Uterus (tissue), 4 donors: ENCODE results near the gene LRRC55. TPM values are rescaled to one million over a fixed set of nuclear protein-coding genes. Genes with fewer than 3 reads are reported as not detected.

Experiments used
- DNase-seq, 2 donors: peaks; one replicate each; pipeline ENCODE4 v3.0.0-alpha.2; 2019 to 2020
- H3K27ac ChIP-seq, 2 donors: fragments of 200-600 bp; sonication (generic); 1 replicate in 1 of 2; 2 replicates in 1 of 2; pipeline ENCODE4 v1.5.1; 2016 to 2018
- H3K27me3 ChIP-seq, 2 donors: fragments of 200-600 bp; sonication (generic); one replicate each; pipeline ENCODE4 v1.5.1; 2018 to 2019; ENCODE audit warnings: control low read depth in 1 of 2
- H3K36me3 ChIP-seq, 2 donors: fragments of 200-600 bp; sonication (generic); one replicate each; pipeline ENCODE4 v1.5.1; 2019; ENCODE audit warnings: control low read depth in 1 of 2
- H3K4me1 ChIP-seq, 2 donors: fragments of 200-600 bp; sonication (generic); one replicate each; pipeline ENCODE4 v1.5.1; 2018 to 2019; ENCODE audit warnings: control low read depth in 1 of 2
- H3K4me3 ChIP-seq, 2 donors: fragments of 200-600 bp; sonication (generic); 1 replicate in 1 of 2; 2 replicates in 1 of 2; pipeline ENCODE4 v1.5.1; 2018 to 2019; ENCODE audit warnings: mild to moderate bottlenecking in 1 of 2
- H3K9me3 ChIP-seq, 2 donors: fragments of 200-600 bp; sonication (generic); one replicate each; pipeline ENCODE4 v1.5.1; 2019; ENCODE audit warnings: control low read depth in 1 of 2
- POLR2A ChIP-seq, 2 donors: fragments of 450-650 bp; IDR thresholded peaks; one replicate each; pipeline ENCODE4 v1.6.1; 2016; ENCODE audit warnings: antibody characterized with exemption in 2 of 2, mild to moderate bottlenecking in 1 of 2, moderate library complexity in 1 of 2
- intact Hi-C: fragments of 100-400 bp; cut with DNase I; formaldehyde crosslinking; loops from one replicate; pipeline ENCODE4 v1.15.1; 2023; ENCODE audit warnings: low total_unique reads
- total RNA-seq, 4 donors: library from RNA; depleted of rRNA in 3 of 4; stranded (reverse); fragments of >200 nt in 3 of 4; gene quantifications; one replicate each; pipeline versions ENCODE4 v1.1.0 to v1.2.4, GENCODE V29; 2014 to 2023
- TF ChIP-seq, protein P1 (sequence below), 4 experiments: fragments of 200-600 bp in 2 of 4; fragments of 450-650 bp in 2 of 4; sonication (generic) in 2 of 4; IDR thresholded peaks; one replicate each; pipeline ENCODE4 v1.5.1; 2016 to 2019; ENCODE audit warnings: antibody characterized with exemption in 4 of 4, mild to moderate bottlenecking in 2 of 4, moderate library complexity in 1 of 4
- donor health status: DM: yes; HTN: yes; CAD: no.

The LRRC55 gene
- total RNA-seq, 4 donors from 2014 or later, result 0.26 to 2.1 TPM; not detected in 2

DNA sequence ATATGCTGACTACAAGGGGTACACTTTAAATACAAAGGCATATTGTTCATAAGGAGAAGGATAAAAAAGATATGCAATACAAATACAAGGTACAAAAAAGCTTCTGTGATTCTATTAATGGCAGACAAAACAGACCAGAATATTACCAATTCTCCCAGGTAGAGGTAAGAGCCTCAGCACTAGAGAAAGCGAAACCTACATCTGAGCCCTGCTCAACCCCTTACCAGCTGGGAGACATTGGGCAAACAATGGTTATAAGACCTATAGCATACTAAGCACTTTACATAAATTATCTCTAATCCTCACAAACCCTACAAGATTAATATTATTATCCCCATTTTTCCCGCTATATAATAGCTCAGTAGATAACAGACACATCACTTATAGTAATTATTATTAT lies 41.2 kb upstream of the LRRC55 start:
- no peak overlapping the region for H3K27ac ChIP-seq
- no peaks in the 10 kb centered on the region for H3K4me1 ChIP-seq
- no peaks in the 10 kb centered on the region for H3K9me3 ChIP-seq
- no peaks in the 10 kb centered on the region for H3K36me3 ChIP-seq
- H3K27me3 ChIP-seq, result no peaks in the 10 kb centered on the region
- intact Hi-C loops, result no loop called here
- no peak for TF ChIP-seq POLR2A (IDR thresholded peaks at IDR 0.05)
- TF ChIP-seq, protein P1, sequence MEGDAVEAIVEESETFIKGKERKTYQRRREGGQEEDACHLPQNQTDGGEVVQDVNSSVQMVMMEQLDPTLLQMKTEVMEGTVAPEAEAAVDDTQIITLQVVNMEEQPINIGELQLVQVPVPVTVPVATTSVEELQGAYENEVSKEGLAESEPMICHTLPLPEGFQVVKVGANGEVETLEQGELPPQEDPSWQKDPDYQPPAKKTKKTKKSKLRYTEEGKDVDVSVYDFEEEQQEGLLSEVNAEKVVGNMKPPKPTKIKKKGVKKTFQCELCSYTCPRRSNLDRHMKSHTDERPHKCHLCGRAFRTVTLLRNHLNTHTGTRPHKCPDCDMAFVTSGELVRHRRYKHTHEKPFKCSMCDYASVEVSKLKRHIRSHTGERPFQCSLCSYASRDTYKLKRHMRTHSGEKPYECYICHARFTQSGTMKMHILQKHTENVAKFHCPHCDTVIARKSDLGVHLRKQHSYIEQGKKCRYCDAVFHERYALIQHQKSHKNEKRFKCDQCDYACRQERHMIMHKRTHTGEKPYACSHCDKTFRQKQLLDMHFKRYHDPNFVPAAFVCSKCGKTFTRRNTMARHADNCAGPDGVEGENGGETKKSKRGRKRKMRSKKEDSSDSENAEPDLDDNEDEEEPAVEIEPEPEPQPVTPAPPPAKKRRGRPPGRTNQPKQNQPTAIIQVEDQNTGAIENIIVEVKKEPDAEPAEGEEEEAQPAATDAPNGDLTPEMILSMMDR (IDR thresholded peaks at IDR 0.05), result no peak
- no peak for DNase-seq
- no peak overlapping the region for H3K4me3 ChIP-seq

DNA sequence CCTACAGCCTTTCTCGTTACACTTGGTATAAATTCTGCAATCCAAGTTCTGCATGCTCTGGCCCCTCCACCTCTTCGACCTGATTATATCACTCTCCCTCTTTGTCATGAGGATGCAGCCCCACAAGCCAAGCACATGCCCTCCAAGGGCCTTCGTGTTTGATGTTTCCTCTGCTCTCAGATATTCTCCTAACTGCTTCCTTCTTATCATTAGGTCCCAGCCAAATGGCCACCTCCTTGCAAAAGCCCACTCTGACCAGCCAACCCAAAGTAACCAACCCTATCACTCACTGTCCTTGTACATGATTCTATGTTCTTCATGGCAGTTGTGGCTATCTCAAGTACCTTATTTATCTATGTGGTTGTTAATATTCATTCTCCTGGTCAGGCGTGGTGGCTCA lies 38.3 kb upstream of the LRRC55 start:
- H3K27ac ChIP-seq, result no peak overlapping the region
- DNase-seq, result no peak
- intact Hi-C loops, result no loop called here
- no peak for TF ChIP-seq POLR2A (IDR thresholded peaks at IDR 0.05)
- TF ChIP-seq, protein P1 (IDR thresholded peaks at IDR 0.05), result no peak
- no peak overlapping the region for H3K4me3 ChIP-seq
- H3K27me3 ChIP-seq, result no peaks in the 10 kb centered on the region
- H3K4me1 ChIP-seq, result no peaks in the 10 kb centered on the region
- H3K9me3 ChIP-seq, result no peaks in the 10 kb centered on the region
- H3K36me3 ChIP-seq, result no peaks in the 10 kb centered on the region

DNA sequence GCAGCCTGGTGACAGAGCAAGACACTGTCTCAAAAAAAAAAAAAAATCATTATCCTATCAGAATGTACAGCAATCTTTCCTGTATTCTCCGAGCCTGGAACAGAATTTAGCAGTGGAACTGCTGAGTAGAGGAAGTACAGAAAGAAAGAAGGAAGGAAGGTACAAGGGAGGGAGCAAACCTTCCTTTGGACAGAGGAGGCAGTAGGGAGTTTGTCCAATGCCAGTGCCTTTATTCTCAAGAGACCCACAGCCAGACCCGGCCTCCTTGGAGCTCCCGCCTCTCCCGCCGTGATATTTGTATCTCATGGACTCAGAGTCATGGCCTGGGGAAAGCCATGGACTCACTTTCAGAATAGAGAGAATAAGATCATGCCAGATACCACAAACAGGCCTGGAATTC lies 37.7 kb upstream of the LRRC55 start:
- DNase-seq, result no peak

DNA sequence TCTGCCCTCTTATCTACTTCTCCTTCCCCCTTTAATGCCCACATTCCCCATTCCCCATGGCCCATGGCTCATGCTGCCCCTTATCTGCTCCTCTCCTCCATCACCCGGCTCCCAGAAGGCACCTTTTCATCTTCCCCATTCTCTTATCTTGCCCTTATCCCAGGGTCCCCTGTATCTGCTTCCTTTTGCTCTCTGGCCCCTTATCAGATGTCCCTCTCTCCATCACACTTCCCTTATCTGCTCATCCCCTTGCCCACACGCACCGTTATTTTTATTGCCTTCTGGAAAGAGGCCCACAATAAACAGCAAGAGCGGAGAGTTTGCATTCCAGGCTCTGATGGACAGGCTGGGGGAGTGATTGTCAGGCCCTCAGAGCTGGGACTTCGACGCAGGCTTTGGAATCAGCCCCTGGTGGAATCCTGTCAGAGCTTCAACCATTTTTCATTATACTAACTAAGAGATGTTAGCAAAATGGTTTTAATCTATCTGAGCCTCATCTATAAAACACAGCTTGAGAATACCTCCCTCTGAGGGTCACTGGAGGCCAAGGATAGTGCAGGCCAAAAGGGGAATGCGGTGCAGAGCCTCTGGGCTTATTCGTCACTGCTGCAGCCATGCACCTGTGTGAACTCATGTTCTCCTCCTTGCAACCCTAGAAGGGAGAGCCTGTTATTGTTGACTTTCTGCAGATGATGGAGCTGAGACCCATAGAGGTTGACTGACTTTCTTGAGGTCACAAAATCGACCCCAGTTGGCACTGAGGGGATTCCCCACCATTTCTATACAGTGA lies 37.0 kb upstream of the LRRC55 start:
- H3K4me1 ChIP-seq, result no peaks in the 10 kb centered on the region
- no peak for TF ChIP-seq POLR2A (IDR thresholded peaks at IDR 0.05)
- TF ChIP-seq, protein P1 (IDR thresholded peaks at IDR 0.05), result no peak
- H3K36me3 ChIP-seq, result no peaks in the 10 kb centered on the region
- no peaks in the 10 kb centered on the region for H3K27me3 ChIP-seq
- DNase-seq, result no peak
- no peak overlapping the region for H3K4me3 ChIP-seq
- no peak overlapping the region for H3K27ac ChIP-seq
- intact Hi-C loops, result no loop called here
- H3K9me3 ChIP-seq, result no peaks in the 10 kb centered on the region

More for the DNA sequence above, 37.7 kb upstream of the LRRC55 start:
- Histone ChIP-seq H3K36me3 (no peaks in the 10 kb centered on the region), H3K4me1 (no peaks in the 10 kb centered on the region), H3K27me3 (no peaks in the 10 kb centered on the region), H3K9me3 (no peaks in the 10 kb centered on the region), H3K4me3 (no peak overlapping the region), H3K27ac (no peak overlapping the region)
- TF ChIP-seq, protein P1 (IDR thresholded peaks at IDR 0.05), result no peak
- TF ChIP-seq POLR2A (IDR thresholded peaks at IDR 0.05), result no peak
- intact Hi-C loops, result no loop called here

DNA sequence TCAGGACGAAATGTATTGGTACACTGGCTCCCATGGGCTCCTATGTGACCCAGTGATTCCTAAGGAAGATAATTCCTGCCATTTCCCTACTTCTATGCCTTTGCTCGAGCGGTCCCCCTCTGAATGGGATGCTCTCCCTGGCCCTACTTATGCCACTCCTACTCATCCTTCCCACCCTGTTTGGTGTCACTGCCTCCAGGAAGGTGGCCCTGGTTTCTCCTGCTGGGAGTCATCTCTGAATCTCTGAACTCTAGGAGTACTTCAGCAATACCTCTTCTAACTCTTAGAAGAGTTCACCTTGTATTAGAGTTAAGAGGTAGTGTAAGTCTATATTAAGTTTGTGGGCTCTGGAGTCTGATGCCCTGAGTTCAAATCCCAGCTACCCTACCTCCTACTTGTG lies 35.5 kb upstream of the LRRC55 start:
- TF ChIP-seq, protein P1 (IDR thresholded peaks at IDR 0.05), result no peak
- no peak for TF ChIP-seq POLR2A (IDR thresholded peaks at IDR 0.05)
- H3K27me3 ChIP-seq, result no peaks in the 10 kb centered on the region
- intact Hi-C loops, result no loop called here
- no peak for DNase-seq
- H3K9me3 ChIP-seq, result no peaks in the 10 kb centered on the region
- no peak overlapping the region for H3K4me3 ChIP-seq
- no peaks in the 10 kb centered on the region for H3K4me1 ChIP-seq
- no peaks in the 10 kb centered on the region for H3K36me3 ChIP-seq
- no peak overlapping the region for H3K27ac ChIP-seq
